ENCODE data around the gene TENM4.

Gene TENM4

DNA sequence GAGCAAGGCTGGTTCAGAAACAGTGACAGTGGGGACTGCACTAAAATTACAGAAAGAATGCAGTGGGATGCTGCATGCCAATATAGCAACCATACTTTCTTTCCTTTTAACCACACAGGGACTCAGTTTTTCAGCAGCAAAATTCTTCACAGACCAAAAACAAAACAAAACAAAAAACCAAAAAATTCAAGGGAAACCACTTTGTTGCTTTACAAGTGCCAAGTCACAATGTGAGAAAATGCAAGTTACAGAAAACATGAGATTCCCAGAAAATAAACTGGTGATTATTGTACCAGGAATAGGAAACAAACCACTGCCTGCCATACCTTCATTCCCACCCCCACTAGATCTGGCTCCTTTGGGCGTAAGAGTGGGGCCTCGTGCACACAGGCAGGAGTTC, 52.6 kb downstream of the TENM4 start:
- H3K4me3 ChIP-seq (ENCODE audit: low read depth, low read length), result no peak overlapping the region
- no peak for DNase-seq (ENCODE audit: low read depth, low spot score)
- CTCF ChIA-PET, result no interaction called here
- TF ChIP-seq, protein P1, sequence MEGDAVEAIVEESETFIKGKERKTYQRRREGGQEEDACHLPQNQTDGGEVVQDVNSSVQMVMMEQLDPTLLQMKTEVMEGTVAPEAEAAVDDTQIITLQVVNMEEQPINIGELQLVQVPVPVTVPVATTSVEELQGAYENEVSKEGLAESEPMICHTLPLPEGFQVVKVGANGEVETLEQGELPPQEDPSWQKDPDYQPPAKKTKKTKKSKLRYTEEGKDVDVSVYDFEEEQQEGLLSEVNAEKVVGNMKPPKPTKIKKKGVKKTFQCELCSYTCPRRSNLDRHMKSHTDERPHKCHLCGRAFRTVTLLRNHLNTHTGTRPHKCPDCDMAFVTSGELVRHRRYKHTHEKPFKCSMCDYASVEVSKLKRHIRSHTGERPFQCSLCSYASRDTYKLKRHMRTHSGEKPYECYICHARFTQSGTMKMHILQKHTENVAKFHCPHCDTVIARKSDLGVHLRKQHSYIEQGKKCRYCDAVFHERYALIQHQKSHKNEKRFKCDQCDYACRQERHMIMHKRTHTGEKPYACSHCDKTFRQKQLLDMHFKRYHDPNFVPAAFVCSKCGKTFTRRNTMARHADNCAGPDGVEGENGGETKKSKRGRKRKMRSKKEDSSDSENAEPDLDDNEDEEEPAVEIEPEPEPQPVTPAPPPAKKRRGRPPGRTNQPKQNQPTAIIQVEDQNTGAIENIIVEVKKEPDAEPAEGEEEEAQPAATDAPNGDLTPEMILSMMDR (IDR thresholded peaks at IDR 0.05; ENCODE audit: insufficient read depth, low read length, missing control alignments), result no peak
- POLR2A ChIA-PET, result no interaction called here

DNA sequence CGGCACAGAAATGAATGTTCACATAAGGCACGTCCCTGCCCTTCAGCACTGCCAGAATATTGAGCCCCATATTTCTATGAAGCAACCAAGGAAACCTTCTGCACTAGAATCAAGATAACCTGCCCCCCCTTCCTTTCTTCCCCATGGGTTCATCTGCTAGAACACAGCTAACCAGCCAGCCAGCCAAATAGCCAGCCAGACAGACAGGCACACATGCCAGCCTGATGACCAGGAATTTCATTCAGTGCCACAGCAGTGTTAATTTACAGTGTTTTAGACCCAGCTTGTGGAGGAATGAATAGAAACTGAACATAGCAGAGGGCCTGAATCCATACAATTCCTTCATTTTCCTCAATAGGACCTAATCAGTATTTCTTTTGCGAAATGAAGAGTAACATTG, 57.0 kb downstream of the TENM4 start:
- POLR2A ChIA-PET, result no interaction called here

DNA sequence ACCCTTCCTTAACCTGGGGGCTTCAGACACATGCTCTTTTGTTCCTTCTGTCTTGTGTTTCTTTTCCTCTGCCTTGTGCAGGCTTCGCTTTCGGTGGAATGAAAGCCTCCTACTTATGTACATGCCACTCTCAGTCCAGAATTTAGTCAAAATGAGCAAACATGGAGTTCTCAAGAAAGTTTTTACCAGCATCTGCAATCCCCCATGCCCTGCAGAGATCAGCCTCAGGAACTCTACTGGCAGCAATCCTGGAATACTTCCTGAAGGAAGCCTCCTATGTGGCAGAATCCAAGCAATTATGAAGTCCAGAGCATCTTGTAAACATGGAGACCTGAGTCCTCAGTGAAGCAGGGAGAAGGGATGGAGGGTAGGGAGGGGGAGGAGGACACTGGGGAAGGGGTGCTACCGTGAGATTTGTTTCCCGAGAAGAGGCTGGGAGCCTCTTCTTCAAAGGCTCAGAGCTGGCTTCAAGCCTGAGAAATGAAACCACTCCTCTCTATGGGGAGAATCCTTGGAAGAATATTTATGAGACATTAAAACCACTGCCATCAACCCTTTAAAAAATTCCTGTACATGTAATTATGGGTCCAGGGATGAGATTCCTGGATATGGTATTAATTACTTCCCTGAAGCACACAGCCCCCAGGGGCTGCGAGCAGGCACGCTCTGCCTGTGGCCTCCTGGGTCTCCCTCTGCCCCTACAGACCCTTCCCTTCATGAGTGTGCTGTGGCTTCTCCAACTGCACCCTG, 58.4 kb downstream of the TENM4 start:
- no peak for DNase-seq (ENCODE audit: low read depth, low spot score)
- ChIA-PET CTCF (no interaction called here), POLR2A (no interaction called here)
- no peak overlapping the region for H3K4me3 ChIP-seq (ENCODE audit: low read depth, low read length)
- TF ChIP-seq, protein P1 (IDR thresholded peaks at IDR 0.05; ENCODE audit: insufficient read depth, low read length, missing control alignments), result no peak

More for the DNA sequence above, 57.0 kb downstream of the TENM4 start:
- no peak for DNase-seq (ENCODE audit: low read depth, low spot score)
- TF ChIP-seq, protein P1 (IDR thresholded peaks at IDR 0.05; ENCODE audit: insufficient read depth, low read length, missing control alignments), result no peak
- H3K4me3 ChIP-seq (ENCODE audit: low read depth, low read length), result no peak overlapping the region
- CTCF ChIA-PET, result interaction anchor here (0.6 to 1.7 kb wide), 5 partner anchors 29 to 284 kb away, joined by 3 to 6 read pairs (median 3); no protein-coding TSS in a partner anchor

GRCh38 chr11:79381036-79381435, 59.8 kb downstream of the TENM4 start:
- CTCF ChIA-PET, result no interaction called here
- no peak for DNase-seq (ENCODE audit: low read depth, low spot score)
- H3K4me3 ChIP-seq (ENCODE audit: low read depth, low read length), result no peak overlapping the region
- TF ChIP-seq, protein P1 (IDR thresholded peaks at IDR 0.05; ENCODE audit: insufficient read depth, low read length, missing control alignments), result no peak
- POLR2A ChIA-PET, result no interaction called here

DNA sequence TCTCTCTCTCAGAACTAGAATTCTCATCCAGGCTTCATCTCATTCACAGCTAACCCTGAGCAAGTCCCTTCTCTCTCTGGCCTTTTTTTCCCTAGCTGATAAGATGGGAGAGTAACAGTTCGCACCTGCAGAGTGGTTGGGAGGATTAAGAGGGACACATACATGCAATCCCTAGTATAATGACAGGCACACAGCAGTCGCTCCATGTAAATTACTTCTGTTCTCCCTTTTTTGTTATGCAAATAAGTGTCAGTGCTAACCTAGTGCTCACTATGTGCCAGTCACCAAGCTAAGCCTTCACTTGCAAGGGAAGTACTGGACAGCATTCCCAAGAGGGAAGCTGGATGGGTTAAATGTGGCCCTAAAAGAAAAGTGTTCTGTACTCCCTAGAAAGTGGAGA, 63.4 kb downstream of the TENM4 start:
- DNase-seq (ENCODE audit: low read depth, low spot score), result no peak
- ChIA-PET POLR2A (no interaction called here), CTCF (interaction anchor here (1.2 kb wide), 1 partner anchor 24 kb away, joined by 3 read pairs; no protein-coding TSS in a partner anchor)
- H3K4me3 ChIP-seq (ENCODE audit: low read depth, low read length), result no peak overlapping the region
- TF ChIP-seq, protein P1 (IDR thresholded peaks at IDR 0.05; ENCODE audit: insufficient read depth, low read length, missing control alignments), result no peak

- no peak overlapping the region for H3K4me3 ChIP-seq (ENCODE audit: low read depth, low read length)
- ChIA-PET CTCF (interaction anchor here (1.6 kb wide), 1 partner anchor 10 kb away, joined by 4 read pairs; no protein-coding TSS in a partner anchor), POLR2A (no interaction called here)
- no peak for DNase-seq (ENCODE audit: low read depth, low spot score)
- TF ChIP-seq, protein P1 (IDR thresholded peaks at IDR 0.05; ENCODE audit: insufficient read depth, low read length, missing control alignments), result no peak
These were observed 64.8 kb downstream of the TENM4 start for GRCh38 chr11:79375818-79376550.
